Measurements from ENCODE around the gene CCDC181. TPM values are rescaled to one million over a fixed set of nuclear protein-coding genes. Genes with fewer than 3 reads are reported as not detected.

CCDC181 gene
- polyA plus RNA-seq, 1 of the 3 experiments (the other 2 are of a cell fraction) = 1.2 TPM

- no peaks in the 10 kb centered on the region; the same call in 1 of the 2 replicates for H3K79me2 ChIP-seq (ENCODE audit: insufficient read depth)
- no peak overlapping the region for H3K27ac ChIP-seq (ENCODE audit: low read depth in 2 of 2, low read length in 1 of 2)
- no peaks in the 10 kb centered on the region for H4K20me1 ChIP-seq (ENCODE audit: insufficient read depth)
- TF ChIP-seq ELF1 (IDR thresholded peaks at IDR 0.05) (no peak), TCF12 (IDR thresholded peaks at IDR 0.05) (no peak), YY1 (IDR thresholded peaks at IDR 0.05; ENCODE audit: low read depth) (no peak), REST (IDR thresholded peaks at IDR 0.05; ENCODE audit: low read depth, low read length) (no peak), RCOR1 (IDR thresholded peaks at IDR 0.05; ENCODE audit: low read length) (no peak), FOXM1 (IDR thresholded peaks at IDR 0.05; ENCODE audit: low read depth) (no peak), GABPA (IDR thresholded peaks at IDR 0.05; ENCODE audit: low read depth) (no peak), MAX (IDR thresholded peaks at IDR 0.05; ENCODE audit: low read depth) (no peak), CHD2 (IDR thresholded peaks at IDR 0.05; ENCODE audit: low read length, partially characterized antibody) (no peak), TAF1 (IDR thresholded peaks at IDR 0.05; ENCODE audit: borderline replicate concordance, low read depth, low read length) (no peak), MEF2A (IDR thresholded peaks at IDR 0.05; ENCODE audit: borderline replicate concordance, low read depth) (no peak), POLR2AphosphoS5 (IDR thresholded peaks at IDR 0.05; ENCODE audit: low read depth, low read length) (no peak), GATA2 (CRISPR knock-in tag; IDR thresholded peaks at IDR 0.05) (no peak), IRF3 (IDR thresholded peaks at IDR 0.05; ENCODE audit: low read depth, low read length) (no peak), USF2 (IDR thresholded peaks at IDR 0.05; ENCODE audit: borderline replicate concordance, low read depth, low read length) (no peak), NRF1 (IDR thresholded peaks at IDR 0.05; ENCODE audit: low read depth, low read length) (no peak), NFIC (IDR thresholded peaks at IDR 0.05; ENCODE audit: borderline replicate concordance) (no peak)
- peaks cover 0 to 4% of the 10 kb centered on the region in 2 experiments; a peak in 1 of 4 replicates for H3K4me1 ChIP-seq (ENCODE audit: control insufficient read depth in 1 of 2, insufficient read depth in 2 of 2, low read depth in 1 of 2, low read length in 1 of 2)
- no peak overlapping the region for H3K9ac ChIP-seq
- POLR2A ChIA-PET = no interaction called here
- H3F3A ChIP-seq (replicated peaks; ENCODE audit: insufficient read depth) = no peaks in the 10 kb centered on the region
- peaks cover 0 to 37% of the 10 kb centered on the region in 2 experiments for H3K36me3 ChIP-seq (replicated peaks in 1 of 2; ENCODE audit: control insufficient read depth in 1 of 2, insufficient read depth in 2 of 2, low read length in 1 of 2)
- no peak overlapping the region for H2AFZ ChIP-seq (ENCODE audit: low read depth)
- H3K4me2 ChIP-seq = no peak overlapping the region
- no peaks in the 10 kb centered on the region for H3K9me3 ChIP-seq
- CTCF ChIA-PET = no interaction called here
- H3K4me3 ChIP-seq (ENCODE audit: low read depth in 2 of 2, low read length in 1 of 2) = no peak overlapping the region
- 72% methylated on average over 5 of the region's 5 CpGs for WGBS (ENCODE audit: low lambda C conversion rate)
- no peaks in the 10 kb centered on the region for H3K9me2 ChIP-seq
- H3K27me3 ChIP-seq (ENCODE audit: insufficient read depth) = no peaks in the 10 kb centered on the region
- DNase-seq = no peak
Observed at GRCh38 chr1:169421309-169421708, 6.0 kb downstream of the CCDC181 start.

Data from SK-N-SH (cell line).